Panc1 (cell line): ENCODE data around the gene ADH5. TPM values are rescaled to one million over a fixed set of nuclear protein-coding genes. Genes with fewer than 3 reads are reported as not detected.

Experiments
- ATAC-seq: fragments of 200-7000 bp; cut with Tn5 transposase; 2 replicates; pipeline ENCODE4 v1.9.1; 2020; ENCODE audit warnings: mild to moderate bottlenecking, moderate library complexity
- BruUV-seq: library from RNA; stranded (reverse); fragments of 400-500 nt; replicated peaks from 2 replicates; lab custom pipeline; 2021; lab: Mats Ljungman, UMichigan
- CTCF ChIA-PET: fragments of 300-600 bp; sonication (Branson Sonifier 250); formaldehyde crosslinking; loops from one replicate; lab custom pipeline; 2022; ENCODE audit warnings: antibody characterized with exemption; lab: Charles Lee
- POLR2A ChIA-PET: fragments of 300-600 bp; sonication (Branson Sonifier 250); formaldehyde crosslinking; loops from one replicate; lab custom pipeline; 2022; ENCODE audit warnings: antibody characterized with exemption; lab: Charles Lee
- DNase-seq: peaks from one replicate; pipeline ENCODE4 v3.0.0-alpha.2; 2010; ENCODE audit warnings: low read depth, low spot score
- H3K27ac ChIP-seq: 2 replicates; pipeline ENCODE4 v1.5.1; 2011; ENCODE audit warnings: mild to moderate bottlenecking, low read length, inconsistent platforms
- H3K27me3 ChIP-seq: fragments of 200-500 bp; sonication (Bioruptor generic); 2 replicates; pipeline ENCODE4 v1.6.0; 2014; ENCODE audit warnings: low read length, inconsistent platforms; ENCODE audit not compliant: control insufficient read depth, insufficient read depth
- H3K36me3 ChIP-seq: fragments of 200-500 bp; sonication (Bioruptor generic); 2 replicates; pipeline ENCODE4 v1.5.1; 2014; ENCODE audit warnings: inconsistent platforms, mild to moderate bottlenecking, low read length, moderate library complexity; ENCODE audit not compliant: control insufficient read depth, insufficient read depth
- H3K4me1 ChIP-seq: 2 replicates; pipeline ENCODE4 v1.5.1; 2011; ENCODE audit warnings: inconsistent platforms, mild to moderate bottlenecking, low read length, moderate library complexity; ENCODE audit not compliant: control insufficient read depth, insufficient read depth
- H3K4me3 ChIP-seq, 2 experiments: 2 replicates each; pipeline ENCODE4 v1.5.1; 2011 to 2012; ENCODE audit warnings: low read depth in 2 of 2, low read length in 2 of 2, mild to moderate bottlenecking in 2 of 2, inconsistent platforms in 1 of 2, moderate library complexity in 1 of 2
- H3K9me3 ChIP-seq: fragments of 200-500 bp; sonication (Bioruptor generic); 2 replicates; pipeline ENCODE4 v1.5.1; 2014; ENCODE audit warnings: low read depth, mild to moderate bottlenecking, inconsistent platforms, low read length, moderate library complexity; ENCODE audit not compliant: control insufficient read depth, insufficient read depth
- POLR2AphosphoS5 ChIP-seq: IDR thresholded peaks from 2 replicates; pipeline ENCODE4 v1.6.1; 2012; ENCODE audit warnings: mild to moderate bottlenecking, low read depth, low read length, moderate library complexity
- SIN3A ChIP-seq: IDR thresholded peaks from 2 replicates; pipeline ENCODE4 v1.6.1; 2012; ENCODE audit warnings: low read depth, mild to moderate bottlenecking, low read length, moderate library complexity, borderline replicate concordance; ENCODE audit not compliant: insufficient read depth
- TCF7L2 ChIP-seq: IDR thresholded peaks from 2 replicates; pipeline ENCODE4 v1.6.1; 2011; ENCODE audit warnings: mild to moderate bottlenecking, low read depth, low read length, inconsistent platforms
- in situ Hi-C: cut with HindIII; loops from 2 replicates; pipeline ENCODE4 v1.10.0; 2016; ENCODE audit warnings: low sequenced_read_pairs, low pct_unique_long_range_greater_than_20kb
- intact Hi-C: fragments of 100-400 bp; cut with micrococcal nuclease; formaldehyde crosslinking; loops from one replicate; pipeline ENCODE4 v1.10.0; 2022; ENCODE audit not compliant: unreplicated experiment
- total RNA-seq: library from RNA; stranded (reverse); gene quantifications from one replicate; pipeline ENCODE4 v1.2.1, GENCODE V29; 2021; ENCODE audit not compliant: unreplicated experiment
- TF ChIP-seq, protein P1 (sequence below), 2 experiments: IDR thresholded peaks; 2 replicates each; pipeline ENCODE4 v1.6.1; 2011 to 2012; ENCODE audit warnings: low read depth in 2 of 2, control low read depth in 1 of 2, low read length in 1 of 2, mild to moderate bottlenecking in 1 of 2, moderate library complexity in 1 of 2; ENCODE audit not compliant: insufficient read depth in 1 of 2
- TF ChIP-seq, protein P2 (sequence below): fragments of 450-650 bp; IDR thresholded peaks from 2 replicates; pipeline ENCODE4 v1.5.1; 2017; ENCODE audit warnings: mild to moderate bottlenecking

The ADH5 gene
- total RNA-seq, 1 experiment from 2014 or later = 117 TPM

DNA sequence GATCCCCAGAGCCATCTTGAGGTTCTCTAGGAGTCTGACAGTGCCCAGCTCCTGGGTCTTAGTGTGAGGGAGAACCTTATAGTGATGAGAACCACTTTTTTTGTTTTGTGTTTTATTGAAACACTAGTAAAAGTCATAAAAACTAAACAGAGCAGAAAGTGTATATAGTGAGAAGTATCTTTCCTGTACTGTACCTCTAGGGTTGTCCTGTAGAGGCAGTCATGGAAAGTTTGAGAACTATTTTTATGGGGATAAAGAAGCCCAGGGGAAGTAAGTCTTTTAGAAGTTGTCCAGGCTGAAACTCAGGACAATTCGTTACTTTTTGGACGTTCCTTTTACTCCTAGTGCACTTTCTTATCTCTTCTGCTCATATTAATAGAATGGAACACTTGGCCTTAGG is 40.9 kb downstream of the ADH5 start:
- TF ChIP-seq, protein P1, sequence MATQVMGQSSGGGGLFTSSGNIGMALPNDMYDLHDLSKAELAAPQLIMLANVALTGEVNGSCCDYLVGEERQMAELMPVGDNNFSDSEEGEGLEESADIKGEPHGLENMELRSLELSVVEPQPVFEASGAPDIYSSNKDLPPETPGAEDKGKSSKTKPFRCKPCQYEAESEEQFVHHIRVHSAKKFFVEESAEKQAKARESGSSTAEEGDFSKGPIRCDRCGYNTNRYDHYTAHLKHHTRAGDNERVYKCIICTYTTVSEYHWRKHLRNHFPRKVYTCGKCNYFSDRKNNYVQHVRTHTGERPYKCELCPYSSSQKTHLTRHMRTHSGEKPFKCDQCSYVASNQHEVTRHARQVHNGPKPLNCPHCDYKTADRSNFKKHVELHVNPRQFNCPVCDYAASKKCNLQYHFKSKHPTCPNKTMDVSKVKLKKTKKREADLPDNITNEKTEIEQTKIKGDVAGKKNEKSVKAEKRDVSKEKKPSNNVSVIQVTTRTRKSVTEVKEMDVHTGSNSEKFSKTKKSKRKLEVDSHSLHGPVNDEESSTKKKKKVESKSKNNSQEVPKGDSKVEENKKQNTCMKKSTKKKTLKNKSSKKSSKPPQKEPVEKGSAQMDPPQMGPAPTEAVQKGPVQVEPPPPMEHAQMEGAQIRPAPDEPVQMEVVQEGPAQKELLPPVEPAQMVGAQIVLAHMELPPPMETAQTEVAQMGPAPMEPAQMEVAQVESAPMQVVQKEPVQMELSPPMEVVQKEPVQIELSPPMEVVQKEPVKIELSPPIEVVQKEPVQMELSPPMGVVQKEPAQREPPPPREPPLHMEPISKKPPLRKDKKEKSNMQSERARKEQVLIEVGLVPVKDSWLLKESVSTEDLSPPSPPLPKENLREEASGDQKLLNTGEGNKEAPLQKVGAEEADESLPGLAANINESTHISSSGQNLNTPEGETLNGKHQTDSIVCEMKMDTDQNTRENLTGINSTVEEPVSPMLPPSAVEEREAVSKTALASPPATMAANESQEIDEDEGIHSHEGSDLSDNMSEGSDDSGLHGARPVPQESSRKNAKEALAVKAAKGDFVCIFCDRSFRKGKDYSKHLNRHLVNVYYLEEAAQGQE (IDR thresholded peaks at IDR 0.05; ENCODE audit: insufficient read depth in 1 of 2, low read depth in 2 of 2, low read length in 1 of 2) = no peak
- no peak for TF ChIP-seq TCF7L2
- TF ChIP-seq, protein P2, sequence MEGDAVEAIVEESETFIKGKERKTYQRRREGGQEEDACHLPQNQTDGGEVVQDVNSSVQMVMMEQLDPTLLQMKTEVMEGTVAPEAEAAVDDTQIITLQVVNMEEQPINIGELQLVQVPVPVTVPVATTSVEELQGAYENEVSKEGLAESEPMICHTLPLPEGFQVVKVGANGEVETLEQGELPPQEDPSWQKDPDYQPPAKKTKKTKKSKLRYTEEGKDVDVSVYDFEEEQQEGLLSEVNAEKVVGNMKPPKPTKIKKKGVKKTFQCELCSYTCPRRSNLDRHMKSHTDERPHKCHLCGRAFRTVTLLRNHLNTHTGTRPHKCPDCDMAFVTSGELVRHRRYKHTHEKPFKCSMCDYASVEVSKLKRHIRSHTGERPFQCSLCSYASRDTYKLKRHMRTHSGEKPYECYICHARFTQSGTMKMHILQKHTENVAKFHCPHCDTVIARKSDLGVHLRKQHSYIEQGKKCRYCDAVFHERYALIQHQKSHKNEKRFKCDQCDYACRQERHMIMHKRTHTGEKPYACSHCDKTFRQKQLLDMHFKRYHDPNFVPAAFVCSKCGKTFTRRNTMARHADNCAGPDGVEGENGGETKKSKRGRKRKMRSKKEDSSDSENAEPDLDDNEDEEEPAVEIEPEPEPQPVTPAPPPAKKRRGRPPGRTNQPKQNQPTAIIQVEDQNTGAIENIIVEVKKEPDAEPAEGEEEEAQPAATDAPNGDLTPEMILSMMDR = no peak; the same call in 1 of the 2 replicates
- TF ChIP-seq SIN3A = no peak
- Histone ChIP-seq H3K4me3 (no peak overlapping the region), H3K27ac (no peak overlapping the region), H3K4me1 (no peaks in the 10 kb centered on the region; the same call in 1 of the 2 replicates), H3K36me3 (peaks cover 3% of the 10 kb centered on the region), H3K9me3 (no peaks in the 10 kb centered on the region), H3K27me3 (no peaks in the 10 kb centered on the region)
- in situ Hi-C loops (no loop called here), intact Hi-C loops (no loop called here)
- ATAC-seq = no peak
- ChIA-PET POLR2A (no interaction called here), CTCF (no interaction called here)
- no TSS peak for BruUV-seq
- DNase-seq = no peak

DNA sequence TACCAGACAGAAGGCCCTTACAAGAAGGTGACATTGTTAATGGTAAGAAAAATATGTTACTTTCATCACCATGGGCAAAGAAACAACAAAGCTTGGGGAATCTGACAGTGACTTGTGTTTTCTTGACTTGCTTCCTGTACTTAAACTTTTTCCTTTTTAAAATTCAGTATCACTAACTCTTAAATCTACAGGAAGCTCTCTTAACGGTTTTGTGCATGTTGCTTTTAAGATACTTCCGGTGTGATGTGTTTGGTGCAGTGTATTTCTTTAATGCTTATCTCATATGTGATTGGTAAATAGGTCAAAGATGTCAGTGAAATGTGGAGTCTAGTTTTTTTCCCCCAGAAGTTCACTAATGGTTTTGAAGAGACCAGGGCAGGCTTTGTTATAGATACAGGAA is 45.2 kb downstream of the ADH5 start:
- Histone ChIP-seq H3K27me3 (no peaks in the 10 kb centered on the region), H3K9me3 (no peaks in the 10 kb centered on the region), H3K27ac (no peak overlapping the region), H3K36me3 (no peaks in the 10 kb centered on the region), H3K4me1 (no peaks in the 10 kb centered on the region), H3K4me3 (no peak overlapping the region)
- ChIA-PET CTCF (no interaction called here), POLR2A (no interaction called here)
- TF ChIP-seq, protein P1 (IDR thresholded peaks at IDR 0.05; ENCODE audit: insufficient read depth in 1 of 2, low read depth in 2 of 2, low read length in 1 of 2) = no peak
- TF ChIP-seq, protein P2 = no peak
- TF ChIP-seq TCF7L2 = no peak
- no peak for TF ChIP-seq SIN3A
- no peak for TF ChIP-seq POLR2AphosphoS5
- intact Hi-C loops (no loop called here), in situ Hi-C loops (no loop called here)
- no TSS peak for BruUV-seq
- ATAC-seq = no peak
- no peak for DNase-seq
